ENCODE measurements around the gene NARF. TPM values are rescaled to one million over a fixed set of nuclear protein-coding genes. Genes with fewer than 3 reads are reported as not detected.
"Not testable (repeated sequence)": the region's sequence is repeated elsewhere in the genome, so short reads cannot be mapped to it uniquely, and the experiment has no call there.

The NARF gene
- total RNA-seq, 2 experiments from 2014 or later: 75.0 to 151 TPM

GRCh38 chr17:82539076-82539475 lies 80.5 kb downstream of the NARF start:
- H3K9me2 ChIP-seq (ENCODE audit: insufficient read depth, low read length); BruUV-seq (replicated peaks); DNase-seq (ENCODE audit: low spot score); H3K27ac ChIP-seq (ENCODE audit: low read depth, low read length, poor library complexity, severe bottlenecking); H3K4me2 ChIP-seq (ENCODE audit: low read length); H3K4me3 ChIP-seq (ENCODE audit: low read depth, low read length, poor library complexity, severe bottlenecking); intact Hi-C loops (cut with micrococcal nuclease; ENCODE audit: unreplicated experiment); H2AFZ ChIP-seq (ENCODE audit: low read length); H3K9me3 ChIP-seq (ENCODE audit: low read length); CTCF ChIA-PET (ENCODE audit: unreplicated experiment): not testable (repeated sequence)
- Histone ChIP-seq H3K79me2 (ENCODE audit: insufficient read depth, low read depth, low read length) (peaks cover 100% of the 10 kb centered on the region), H3K36me3 (ENCODE audit: insufficient read depth, low read length) (peaks cover 15% of the 10 kb centered on the region; the same call in 1 of the 2 replicates), H4K20me1 (ENCODE audit: insufficient read depth, low read length) (peaks cover 47% of the 10 kb centered on the region), H3K4me1 (ENCODE audit: insufficient read depth, low read length, poor library complexity, severe bottlenecking) (peaks cover 63% of the 10 kb centered on the region)
- POLR2A ChIA-PET: interaction anchor here (1.0 to 1.2 kb wide), 2 partner anchors 9 to 36 kb away, joined by 6 read pairs; no protein-coding TSS in a partner anchor

Small RNAs within 50 kb of the gene (small RNA-seq; reads per million reads assigned to genes)
- gene RF00019: not detected

Other genes with a start within 250 kb of the NARF start
- gene CCDC57, start 245.9 kb upstream of the NARF start, total RNA-seq (2014; rRNA removed; shearing (Covaris generic)): 30.7 and 34.5 TPM in 2 replicates
- gene CCDC57, start 245.9 kb upstream of the NARF start, total RNA-seq (2022): 56.1 and 58.7 TPM in 2 replicates
- gene SLC16A3, start 229.7 kb upstream of the NARF start, total RNA-seq (2014; rRNA removed; shearing (Covaris generic)): 10.1 and 21.6 TPM in 2 replicates
- 28.3 and 55.0 TPM in 2 replicates for gene SLC16A3, start 229.7 kb upstream of the NARF start, total RNA-seq (2022)
- 39.7 and 53.0 TPM in 2 replicates for gene CSNK1D, start 185.0 kb upstream of the NARF start, total RNA-seq (2014; rRNA removed; shearing (Covaris generic))
- gene CSNK1D, start 185.0 kb upstream of the NARF start, total RNA-seq (2022): 170 and 181 TPM in 2 replicates
- not detected in 2 replicates for gene CD7, start 141.1 kb upstream of the NARF start, total RNA-seq (2014; rRNA removed; shearing (Covaris generic))
- not detected in 2 replicates for gene CD7, start 141.1 kb upstream of the NARF start, total RNA-seq (2022)
- gene SECTM1, start 125.0 kb upstream of the NARF start, total RNA-seq (2014; rRNA removed; shearing (Covaris generic)): not detected in 2 replicates
- gene SECTM1, start 125.0 kb upstream of the NARF start, total RNA-seq (2022): not detected in 2 replicates
- gene TEX19, start 99.5 kb upstream of the NARF start, total RNA-seq (2014; rRNA removed; shearing (Covaris generic)): 2.6 and 3.4 TPM in 2 replicates
- 1.8 and 2.0 TPM in 2 replicates for gene TEX19, start 99.5 kb upstream of the NARF start, total RNA-seq (2022)
- gene UTS2R, start 87.0 kb upstream of the NARF start, total RNA-seq (2014; rRNA removed; shearing (Covaris generic)): 11.9 and 17.4 TPM in 2 replicates
- 34.9 and 36.3 TPM in 2 replicates for gene UTS2R, start 87.0 kb upstream of the NARF start, total RNA-seq (2022)
- gene HEXD, start 40.4 kb upstream of the NARF start, total RNA-seq (2014; rRNA removed; shearing (Covaris generic)): 88.8 and 93.2 TPM in 2 replicates
- gene HEXD, start 40.4 kb upstream of the NARF start, total RNA-seq (2022): 87.9 and 94.7 TPM in 2 replicates
- gene OGFOD3, start 40.2 kb upstream of the NARF start, total RNA-seq (2014; rRNA removed; shearing (Covaris generic)): 46.9 and 55.6 TPM in 2 replicates
- 65.2 and 80.8 TPM in 2 replicates for gene OGFOD3, start 40.2 kb upstream of the NARF start, total RNA-seq (2022)
- gene CYBC1, start 8.0 kb upstream of the NARF start, total RNA-seq (2014; rRNA removed; shearing (Covaris generic)): 424 and 470 TPM in 2 replicates
- 679 and 701 TPM in 2 replicates for gene CYBC1, start 8.0 kb upstream of the NARF start, total RNA-seq (2022)
- gene FOXK2, start 61.0 kb downstream of the NARF start, total RNA-seq (2014; rRNA removed; shearing (Covaris generic)): 62.4 and 76.2 TPM in 2 replicates
- 144 and 148 TPM in 2 replicates for gene FOXK2, start 61.0 kb downstream of the NARF start, total RNA-seq (2022)
- gene WDR45B, start 189.7 kb downstream of the NARF start, total RNA-seq (2014; rRNA removed; shearing (Covaris generic)): 59.0 and 61.7 TPM in 2 replicates
- gene WDR45B, start 189.7 kb downstream of the NARF start, total RNA-seq (2022): 78.9 and 81.9 TPM in 2 replicates
- gene RAB40B, start 240.0 kb downstream of the NARF start, total RNA-seq (2014; rRNA removed; shearing (Covaris generic)): 10.1 and 22.1 TPM in 2 replicates
- gene RAB40B, start 240.0 kb downstream of the NARF start, total RNA-seq (2022): 20.7 and 21.4 TPM in 2 replicates